Measurements from ENCODE around the gene LTB. TPM values are rescaled to one million over a fixed set of nuclear protein-coding genes. Genes with fewer than 3 reads are reported as not detected.

Gene LTB
- total RNA-seq, 1 donor from 2014 or later, result 0.57 TPM

- peaks cover 11% of the 10 kb centered on the region for H3K4me1 Mint-ChIP-seq (ENCODE audit: low read depth)
- H3K27me3 Mint-ChIP-seq, result peaks cover 64% of the 10 kb centered on the region
- TF ChIP-seq CTCF (IDR thresholded peaks at IDR 0.05; ENCODE audit: unreplicated experiment), result no peak
- H3K9me3 Mint-ChIP-seq (ENCODE audit: low read depth), result no peaks in the 10 kb centered on the region
- no peak overlapping the region for H3K4me3 Mint-ChIP-seq (ENCODE audit: low read depth)
- H3K36me3 Mint-ChIP-seq (ENCODE audit: insufficient read depth), result no peaks in the 10 kb centered on the region
- H3K27ac Mint-ChIP-seq, result no peak overlapping the region
- DNase-seq (ENCODE audit: low spot score, unreplicated experiment), result no peak
Measured at GRCh38 chr6:31577579-31577966, 4.7 kb downstream of the LTB start.

GRCh38 chr6:31576897-31577578 lies 5.2 kb downstream of the LTB start:
- Mint-ChIP-seq H3K4me1 (ENCODE audit: low read depth) (peaks cover 11% of the 10 kb centered on the region), H3K27ac (no peak overlapping the region), H3K27me3 (peaks cover 65% of the 10 kb centered on the region), H3K4me3 (ENCODE audit: low read depth) (no peak overlapping the region), H3K36me3 (ENCODE audit: insufficient read depth) (no peaks in the 10 kb centered on the region), H3K9me3 (ENCODE audit: low read depth) (no peaks in the 10 kb centered on the region)
- no peak for DNase-seq (ENCODE audit: low spot score, unreplicated experiment)
- TF ChIP-seq CTCF (IDR thresholded peaks at IDR 0.05; ENCODE audit: unreplicated experiment), result no peak

DNA sequence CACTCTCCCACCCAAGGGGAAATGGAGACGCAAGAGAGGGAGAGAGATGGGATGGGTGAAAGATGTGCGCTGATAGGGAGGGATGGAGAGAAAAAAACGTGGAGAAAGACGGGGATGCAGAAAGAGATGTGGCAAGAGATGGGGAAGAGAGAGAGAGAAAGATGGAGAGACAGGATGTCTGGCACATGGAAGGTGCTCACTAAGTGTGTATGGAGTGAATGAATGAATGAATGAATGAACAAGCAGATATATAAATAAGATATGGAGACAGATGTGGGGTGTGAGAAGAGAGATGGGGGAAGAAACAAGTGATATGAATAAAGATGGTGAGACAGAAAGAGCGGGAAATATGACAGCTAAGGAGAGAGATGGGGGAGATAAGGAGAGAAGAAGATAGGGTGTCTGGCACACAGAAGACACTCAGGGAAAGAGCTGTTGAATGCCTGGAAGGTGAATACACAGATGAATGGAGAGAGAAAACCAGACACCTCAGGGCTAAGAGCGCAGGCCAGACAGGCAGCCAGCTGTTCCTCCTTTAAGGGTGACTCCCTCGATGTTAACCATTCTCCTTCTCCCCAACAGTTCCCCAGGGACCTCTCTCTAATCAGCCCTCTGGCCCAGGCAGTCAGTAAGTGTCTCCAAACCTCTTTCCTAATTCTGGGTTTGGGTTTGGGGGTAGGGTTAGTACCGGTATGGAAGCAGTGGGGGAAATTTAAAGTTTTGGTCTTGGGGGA lies 6.1 kb downstream of the LTB start:
- no peaks in the 10 kb centered on the region for H3K36me3 Mint-ChIP-seq (ENCODE audit: insufficient read depth)
- no peak overlapping the region for H3K27ac Mint-ChIP-seq
- peaks cover 4% of the 10 kb centered on the region for H3K4me1 Mint-ChIP-seq (ENCODE audit: low read depth)
- peaks cover 56% of the 10 kb centered on the region for H3K27me3 Mint-ChIP-seq
- no peak overlapping the region for H3K4me3 Mint-ChIP-seq (ENCODE audit: low read depth)
- DNase-seq (ENCODE audit: low spot score, unreplicated experiment), result no peak
- no peaks in the 10 kb centered on the region for H3K9me3 Mint-ChIP-seq (ENCODE audit: low read depth)
- TF ChIP-seq CTCF (IDR thresholded peaks at IDR 0.05; ENCODE audit: unreplicated experiment), result no peak

GRCh38 chr6:31575335-31575901 lies 6.8 kb downstream of the LTB start, which contains the start of gene TNF:
Gene TNF (plus strand): TSS chr6:31575565. CDS start chr6:31575742, 177 bp downstream.
- no peak for TF ChIP-seq CTCF (IDR thresholded peaks at IDR 0.05; ENCODE audit: unreplicated experiment)
- DNase-seq (ENCODE audit: low spot score, unreplicated experiment), result no peak
- no peaks in the 10 kb centered on the region for H3K36me3 Mint-ChIP-seq (ENCODE audit: insufficient read depth)
- no peaks in the 10 kb centered on the region for H3K4me1 Mint-ChIP-seq (ENCODE audit: low read depth)
- H3K9me3 Mint-ChIP-seq (ENCODE audit: low read depth), result no peaks in the 10 kb centered on the region
- no peak within 1 kb of the TSS for H3K27ac Mint-ChIP-seq
- peaks cover 51% of the 10 kb centered on the region for H3K27me3 Mint-ChIP-seq
- no peak within 1 kb of the TSS for H3K4me3 Mint-ChIP-seq (ENCODE audit: low read depth)
